Left forelimb (tissue), 1 donor: ENCODE measurements around the gene ROR2.
"Not testable (repeated sequence)": the region's sequence is repeated elsewhere in the genome, so short reads cannot be mapped to it uniquely, and the experiment has no call there.

ENCODE experiments used
- DNase-seq: peaks from one replicate; pipeline ENCODE4 v3.0.0-alpha.2; 2018; ENCODE audit warnings: low spot score

The ROR2 gene

DNA sequence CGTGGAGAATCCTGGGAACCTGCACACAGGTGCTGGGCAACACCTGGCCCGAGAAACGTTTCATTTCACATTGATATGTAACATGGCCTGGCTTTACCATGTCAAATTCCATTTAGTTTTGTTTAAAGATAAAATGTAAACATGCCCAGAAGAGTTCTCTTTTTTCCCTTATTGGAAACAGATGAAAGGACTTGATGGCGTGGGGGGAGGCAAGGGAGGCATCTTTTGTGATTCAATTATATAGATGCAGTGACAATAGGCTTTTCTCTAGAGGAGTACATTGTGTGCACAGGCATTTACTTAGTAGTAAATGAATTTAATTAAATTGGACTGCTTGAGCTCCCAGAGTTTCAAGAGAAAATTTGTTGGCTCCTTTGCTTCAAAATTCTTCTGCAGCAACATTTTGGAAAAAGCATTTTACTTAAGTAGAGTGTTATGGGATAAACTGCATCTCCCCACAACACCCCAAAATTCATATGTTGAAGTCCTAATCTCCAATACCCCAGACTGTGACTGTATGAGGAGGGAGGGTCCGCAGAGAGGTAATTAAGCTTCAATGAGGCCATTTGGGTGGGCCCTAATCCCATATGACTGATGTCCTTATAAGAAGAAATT lies 272.1 kb downstream of the ROR2 start:
- no peak for DNase-seq

DNA sequence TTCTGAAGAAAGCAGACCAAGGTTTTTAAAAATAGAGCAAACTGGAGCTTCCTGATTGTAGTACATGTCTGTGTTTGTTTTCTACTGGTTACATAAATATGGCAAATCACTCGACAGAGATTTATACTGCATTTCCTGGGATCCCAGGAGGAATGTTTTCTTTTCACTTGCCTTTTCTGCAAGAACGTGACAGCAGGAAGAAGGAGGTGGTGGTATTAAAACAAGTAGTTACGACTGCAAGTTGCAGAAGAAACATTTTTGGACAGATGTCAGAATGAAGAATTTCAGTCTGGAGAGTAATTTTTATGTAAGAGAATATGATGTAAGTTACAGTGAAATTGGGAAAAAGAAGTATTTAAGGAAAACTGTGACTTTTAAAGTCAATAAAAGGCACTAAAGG lies 272.7 kb downstream of the ROR2 start:
- no peak for DNase-seq

DNA sequence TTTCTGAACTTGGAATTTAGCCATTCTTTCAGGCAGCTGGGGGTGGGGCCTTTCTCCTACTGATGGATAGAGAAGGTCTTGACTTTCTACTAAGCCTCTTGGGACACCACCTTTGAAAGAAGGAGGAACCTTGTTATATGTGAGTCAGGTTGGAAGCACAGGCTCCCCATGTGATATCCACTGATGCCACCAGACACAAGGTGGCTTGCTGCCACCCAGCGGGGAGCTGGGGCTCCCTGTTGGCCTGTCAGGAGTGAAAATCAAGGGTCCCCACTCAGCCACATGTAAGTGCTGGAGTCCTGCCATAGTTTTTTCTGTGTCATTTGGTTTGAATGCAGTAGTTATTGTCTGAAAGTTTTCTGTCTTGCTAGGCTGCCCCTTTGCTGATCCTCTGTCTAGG lies 274.0 kb downstream of the ROR2 start:
- DNase-seq = no peak

DNA sequence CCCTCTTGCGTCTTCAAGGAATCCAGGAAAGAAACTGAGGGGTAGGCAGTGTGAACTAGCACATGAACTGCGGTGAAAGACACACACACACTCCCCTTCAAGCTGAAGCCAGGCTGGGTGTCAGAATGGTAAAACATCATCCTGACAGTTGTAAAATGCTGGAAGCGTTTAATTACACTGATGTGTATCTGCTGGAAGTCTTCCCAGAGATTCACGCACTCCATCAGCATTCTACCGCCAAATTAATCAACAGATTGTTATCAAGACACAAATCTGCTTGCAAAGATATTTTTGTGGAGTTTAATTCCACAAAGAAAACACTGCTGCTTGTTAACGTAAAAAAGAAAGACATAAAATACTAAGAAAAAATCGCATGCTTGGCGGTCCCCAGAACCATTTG lies 285.4 kb downstream of the ROR2 start:
- DNase-seq = no peak

GRCh38 chr9:91663858-91664257 lies 286.2 kb downstream of the ROR2 start:
- no peak for DNase-seq

GRCh38 chr9:91661451-91661850 lies 288.6 kb downstream of the ROR2 start:
- DNase-seq = no peak

- DNase-seq = no peak
Measured at GRCh38 chr9:91660521-91660920, 289.5 kb downstream of the ROR2 start.

DNA sequence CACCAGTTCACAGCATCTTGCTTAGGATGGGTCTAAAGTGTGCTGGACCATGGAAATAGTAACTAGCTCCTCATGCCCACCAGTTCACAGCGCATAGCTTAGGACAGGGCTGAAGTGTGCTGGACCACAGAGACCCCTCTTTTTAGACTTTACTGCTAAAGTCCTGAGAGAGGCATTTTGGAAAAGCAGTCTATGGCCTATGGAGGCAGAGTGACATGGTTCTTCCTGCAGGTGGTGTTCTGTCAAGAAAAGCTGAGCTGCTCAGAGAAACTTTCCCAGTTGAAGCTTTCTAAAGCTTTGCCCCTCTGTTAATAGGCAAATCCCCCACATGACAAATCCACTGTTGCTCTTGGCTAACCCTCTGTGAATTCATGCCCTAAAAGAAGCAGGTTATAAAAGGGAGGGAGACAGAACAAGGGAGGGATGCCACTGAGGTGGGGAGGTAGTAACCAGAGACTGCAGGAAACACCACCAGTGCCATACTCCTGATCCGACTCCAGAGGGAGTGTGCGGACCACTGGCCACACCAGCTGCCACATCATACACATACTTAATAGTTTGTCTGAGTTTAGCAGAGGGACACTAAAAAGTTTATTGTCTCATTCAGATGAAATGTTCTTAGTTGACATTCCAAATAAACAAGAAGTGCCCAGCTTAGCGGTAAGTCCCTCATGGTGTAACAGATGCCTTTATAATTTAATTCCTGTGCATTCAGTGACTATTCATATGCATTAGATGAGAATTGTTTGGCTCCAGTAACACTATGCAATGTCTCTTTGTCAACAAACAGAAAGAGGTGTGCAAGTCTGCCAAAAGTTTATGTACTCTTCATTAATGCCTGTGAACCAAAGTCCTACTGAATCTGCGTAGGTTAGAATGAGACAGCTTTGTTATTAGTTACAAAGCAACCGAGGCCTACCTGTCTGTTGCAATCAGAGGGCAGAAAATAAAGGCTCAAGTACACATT lies 290.2 kb downstream of the ROR2 start:
- DNase-seq = no peak

GRCh38 chr9:91658513-91659105 lies 291.4 kb downstream of the ROR2 start:
- DNase-seq = no peak

DNA sequence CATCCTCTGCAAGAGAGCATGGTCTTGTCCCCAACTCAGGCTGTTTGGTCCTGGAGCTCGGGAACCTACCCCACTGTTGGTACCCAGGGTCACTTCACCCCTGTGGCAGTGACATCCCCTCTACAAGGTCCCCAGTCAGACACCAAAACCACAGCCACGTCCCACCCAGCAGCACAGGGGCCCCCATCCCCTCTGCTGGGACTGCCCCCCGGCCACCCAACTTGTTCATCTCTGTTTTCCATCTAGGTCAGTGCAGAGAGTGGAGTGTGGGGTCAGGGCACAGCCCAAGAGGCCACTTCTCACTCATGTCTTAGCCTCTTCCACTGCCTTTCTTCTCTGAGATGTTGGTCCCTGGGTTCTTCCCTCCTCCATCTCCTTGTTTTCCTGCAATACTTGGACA lies 292.5 kb downstream of the ROR2 start:
- no peak for DNase-seq

DNA sequence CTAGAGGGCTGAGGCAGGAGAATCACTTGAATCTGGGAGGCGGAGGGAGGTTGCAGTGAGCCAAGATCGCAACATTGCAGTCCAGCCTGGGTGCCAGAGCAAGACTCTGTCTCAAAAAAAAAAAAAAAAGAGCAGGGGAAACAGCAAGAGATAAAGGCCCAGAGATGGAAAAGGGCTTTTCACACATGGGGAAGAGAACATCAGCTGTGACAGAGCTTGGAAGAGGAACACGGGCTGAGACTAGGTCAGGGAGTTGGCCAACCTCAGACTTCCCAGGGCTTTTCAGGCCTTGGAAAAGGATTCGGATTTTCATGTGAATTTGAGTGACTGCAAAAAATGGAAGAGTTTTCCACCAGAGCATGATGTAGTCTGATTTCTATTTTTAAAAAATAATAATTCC lies 294.4 kb downstream of the ROR2 start:
- DNase-seq = no peak

- no peak for DNase-seq
Measured at GRCh38 chr9:91655215-91655614, 294.8 kb downstream of the ROR2 start.

DNA sequence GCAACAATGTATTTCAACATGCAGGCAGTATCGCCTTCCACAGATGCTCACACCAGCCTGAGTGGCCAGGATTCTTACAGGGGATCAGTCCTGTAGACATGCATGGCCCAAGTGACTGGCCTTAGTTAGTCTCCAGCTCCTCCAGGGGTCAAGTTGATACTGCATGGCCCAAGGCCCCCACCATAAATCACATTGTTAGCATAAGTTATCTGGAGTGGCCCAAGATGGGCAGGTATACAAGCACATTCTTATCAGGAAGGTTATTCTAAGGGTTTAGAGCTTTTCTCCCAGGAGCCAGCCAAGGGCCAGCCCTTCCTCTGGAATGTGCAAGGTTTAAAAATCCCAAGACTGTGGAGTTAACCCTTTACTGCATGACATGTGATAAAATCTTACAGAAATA lies 295.5 kb downstream of the ROR2 start:
- DNase-seq = no peak

GRCh38 chr9:91647371-91647770 lies 302.7 kb downstream of the ROR2 start:
- DNase-seq = no peak

- no peak for DNase-seq
Measured at GRCh38 chr9:91646702-91647101, 303.3 kb downstream of the ROR2 start.

- DNase-seq = no peak
Measured at GRCh38 chr9:91644433-91644832, 305.6 kb downstream of the ROR2 start.

DNA sequence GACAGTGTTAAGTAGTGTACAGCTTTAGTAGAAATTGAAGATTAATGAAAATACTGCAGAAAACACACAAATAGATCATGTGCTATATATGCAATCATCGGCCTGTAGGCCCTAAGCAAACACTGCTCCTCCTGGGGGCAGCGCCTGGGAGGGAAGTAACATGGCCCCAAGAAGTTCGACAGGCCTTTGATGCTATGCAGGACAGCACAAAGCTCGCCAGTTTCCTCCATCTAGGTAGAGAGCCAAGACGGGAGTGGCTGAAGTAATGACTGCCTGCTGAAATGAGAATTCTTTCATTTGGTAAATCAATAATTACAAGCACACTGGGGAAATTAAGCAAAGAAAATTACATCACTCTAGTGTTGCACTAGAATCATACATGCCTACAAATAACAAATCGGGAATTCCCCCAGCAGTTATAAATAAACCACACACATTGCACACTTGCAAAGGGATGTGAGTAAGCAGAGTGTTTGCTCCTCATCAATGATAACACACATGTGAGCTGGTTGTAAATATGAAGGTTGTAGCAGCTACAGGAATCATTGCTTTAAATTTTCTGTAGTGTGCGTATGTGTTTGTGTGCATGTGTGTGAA lies 306.4 kb downstream of the ROR2 start:
- DNase-seq = no peak

GRCh38 chr9:91642771-91643170 lies 307.3 kb downstream of the ROR2 start:
- DNase-seq = no peak

DNA sequence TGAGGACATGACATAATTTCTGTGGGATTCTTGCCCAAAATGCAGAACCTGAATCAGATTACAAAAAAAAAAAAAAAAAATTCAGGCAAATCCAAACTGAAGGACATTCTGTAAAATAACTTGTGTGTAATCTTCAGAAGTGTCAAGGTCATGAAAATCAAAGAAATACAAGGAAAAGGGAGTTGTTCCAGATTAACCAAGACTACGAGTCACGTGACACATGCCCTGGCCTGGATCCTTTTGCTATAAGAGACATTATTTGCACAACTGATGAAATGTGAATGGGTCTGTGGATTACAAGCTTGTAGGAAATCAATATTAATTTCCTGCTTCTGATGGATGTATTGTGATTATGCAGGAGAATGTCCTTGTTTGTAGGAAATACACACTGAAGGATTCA lies 309.6 kb downstream of the ROR2 start:
- DNase-seq = no peak

GRCh38 chr9:91639054-91639453 lies 311.0 kb downstream of the ROR2 start:
- no peak for DNase-seq

DNA sequence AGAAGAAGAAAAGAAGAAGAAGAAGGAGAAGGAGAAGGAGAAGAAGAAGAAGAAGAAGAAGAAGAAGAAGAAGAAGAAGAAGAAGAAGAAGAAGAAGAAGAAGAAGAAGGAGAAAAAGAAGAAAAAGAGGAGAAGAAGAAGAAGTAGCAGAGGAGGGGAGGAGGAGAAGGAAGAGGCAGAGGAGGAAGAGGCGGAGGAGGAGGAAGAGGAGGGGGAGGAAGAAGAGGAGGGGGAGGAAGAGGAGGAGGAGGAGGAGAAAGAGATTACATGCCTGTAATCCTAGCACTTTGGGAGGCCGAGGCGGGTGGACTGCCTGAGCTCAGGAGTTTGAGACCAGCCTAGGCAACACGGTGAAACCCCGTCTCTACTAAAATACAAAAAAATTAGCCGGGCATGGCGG lies 315.2 kb downstream of the ROR2 start:
- DNase-seq = not testable (repeated sequence)

- no peak for DNase-seq
Measured at GRCh38 chr9:91629718-91630117, 320.3 kb downstream of the ROR2 start.

GRCh38 chr9:91628892-91629291 lies 321.1 kb downstream of the ROR2 start:
- no peak for DNase-seq
